ENCODE measurements around the gene SOCS2. TPM values are rescaled to one million over a fixed set of nuclear protein-coding genes. Genes with fewer than 3 reads are reported as not detected.
"Not testable (repeated sequence)": the region's sequence is repeated elsewhere in the genome, so short reads cannot be mapped to it uniquely, and the experiment has no call there.

The SOCS2 gene, protein sequence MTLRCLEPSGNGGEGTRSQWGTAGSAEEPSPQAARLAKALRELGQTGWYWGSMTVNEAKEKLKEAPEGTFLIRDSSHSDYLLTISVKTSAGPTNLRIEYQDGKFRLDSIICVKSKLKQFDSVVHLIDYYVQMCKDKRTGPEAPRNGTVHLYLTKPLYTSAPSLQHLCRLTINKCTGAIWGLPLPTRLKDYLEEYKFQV
- total RNA-seq: 32.5 and 32.9 TPM in 2 replicates

DNA sequence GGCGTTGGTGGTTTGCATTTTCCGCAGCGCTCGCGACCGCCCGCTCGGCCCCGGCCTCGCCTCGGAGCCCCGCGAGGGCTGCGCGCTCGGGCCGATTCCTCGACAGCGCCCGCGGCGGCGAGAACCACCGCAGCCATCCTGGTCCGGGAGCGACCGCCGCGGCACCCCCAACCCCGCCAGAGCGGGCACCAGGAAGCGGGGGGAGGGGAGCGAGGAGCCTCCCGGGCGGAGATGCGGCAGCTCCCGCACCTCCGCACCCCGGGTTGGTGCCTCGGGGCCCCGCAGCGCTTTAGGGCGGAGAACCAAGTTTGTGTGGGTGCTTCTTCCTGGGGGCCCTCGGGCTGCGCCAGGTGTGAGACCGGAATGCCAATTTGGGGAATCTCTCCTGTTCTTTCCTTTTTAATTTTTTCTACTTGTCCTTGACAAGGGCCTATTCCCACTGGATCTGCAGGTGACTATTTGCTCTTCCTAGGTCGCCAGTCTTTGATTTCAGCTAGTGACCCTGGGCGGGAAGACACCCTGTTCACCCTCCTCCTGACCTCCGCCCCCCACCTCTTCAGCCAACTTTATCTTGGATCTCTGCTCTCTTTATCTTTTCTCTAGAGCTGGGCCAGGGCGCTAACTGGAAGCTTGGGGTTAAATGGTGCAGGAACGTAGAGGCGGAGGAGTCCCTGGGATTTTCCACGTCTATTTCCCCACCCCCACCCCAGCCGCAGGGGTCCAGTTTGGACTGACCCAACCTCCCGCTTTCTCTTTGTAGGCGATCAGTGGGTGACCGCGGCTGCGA is at the start of gene SOCS2:
Gene SOCS2 (plus strand): TSS at position 751 of the 787 bp plus-strand sequence. CDS start 223 bp downstream, outside the sequence.
- intact Hi-C loops (cut with micrococcal nuclease): loop anchor here (1.0 to 5.0 kb wide), 4 partner anchors 19 to 690 kb away; partner anchors contain the start of gene MRPL42

DNA sequence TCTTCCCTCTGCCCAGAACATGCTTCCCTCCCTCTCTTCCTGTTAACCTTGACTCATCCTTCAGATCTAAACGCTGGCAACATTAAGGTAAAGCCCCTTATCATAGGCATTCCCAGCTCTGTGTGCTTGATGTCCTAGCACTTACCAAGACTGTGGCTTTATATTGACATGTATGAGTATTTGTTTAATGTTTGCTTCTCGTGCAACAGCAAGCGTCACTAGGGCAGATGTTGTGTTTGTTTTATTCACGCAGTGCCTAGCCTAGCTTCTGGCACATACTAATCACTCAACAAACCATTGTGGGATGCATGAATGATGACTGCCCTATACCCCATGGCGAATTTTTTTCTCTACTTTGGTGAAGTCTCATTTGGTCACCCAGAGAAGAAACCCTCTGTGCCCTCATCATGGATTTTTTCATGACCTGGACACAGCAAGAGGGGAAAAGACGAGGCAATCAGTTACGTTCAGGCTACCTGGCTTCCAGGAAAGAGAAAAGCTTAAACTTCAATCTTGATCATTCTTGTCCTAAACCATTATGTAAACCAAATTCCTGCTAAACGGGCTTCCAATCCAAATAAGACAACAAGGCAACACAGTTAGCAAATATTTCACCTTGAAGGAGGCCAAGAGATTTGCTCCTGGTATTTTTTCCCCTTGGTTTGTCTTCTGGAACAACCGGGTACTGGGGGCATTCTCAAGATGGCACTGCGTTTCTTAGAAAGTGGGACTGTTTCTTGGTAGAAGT is 47.9 kb upstream of the SOCS2 start:
- intact Hi-C loops (cut with micrococcal nuclease): no loop called here

DNA sequence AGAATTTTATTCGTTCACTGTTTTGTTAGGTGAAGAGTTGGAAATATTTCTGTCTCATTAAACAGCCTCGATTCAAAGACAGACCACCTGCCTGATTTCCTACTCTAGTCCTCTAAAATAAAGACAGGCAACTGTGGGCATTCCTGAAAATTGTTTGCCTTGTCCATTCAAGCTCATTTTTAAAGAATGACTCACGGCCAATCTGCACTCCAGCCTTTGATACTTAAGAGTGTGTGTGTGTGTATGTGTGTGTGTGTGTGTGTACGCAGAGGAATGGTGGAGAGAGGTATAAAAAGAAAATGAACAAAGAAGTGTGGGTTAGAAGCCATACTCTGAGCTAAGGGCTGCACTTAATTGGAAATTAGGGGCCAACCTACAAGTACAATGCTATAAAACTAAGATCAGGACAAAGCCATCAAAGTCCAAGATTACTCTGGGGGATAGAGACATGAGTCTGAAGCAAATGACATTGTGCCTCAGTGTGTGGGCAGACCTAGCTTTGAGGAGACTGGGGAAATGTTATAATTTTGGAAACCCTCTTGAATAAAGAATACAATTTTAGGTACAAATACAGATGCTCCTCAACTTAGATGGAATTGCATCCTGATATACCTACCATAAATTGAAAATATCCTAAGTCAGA is 45.6 kb upstream of the SOCS2 start:
- intact Hi-C loops (cut with micrococcal nuclease): no loop called here

DNA sequence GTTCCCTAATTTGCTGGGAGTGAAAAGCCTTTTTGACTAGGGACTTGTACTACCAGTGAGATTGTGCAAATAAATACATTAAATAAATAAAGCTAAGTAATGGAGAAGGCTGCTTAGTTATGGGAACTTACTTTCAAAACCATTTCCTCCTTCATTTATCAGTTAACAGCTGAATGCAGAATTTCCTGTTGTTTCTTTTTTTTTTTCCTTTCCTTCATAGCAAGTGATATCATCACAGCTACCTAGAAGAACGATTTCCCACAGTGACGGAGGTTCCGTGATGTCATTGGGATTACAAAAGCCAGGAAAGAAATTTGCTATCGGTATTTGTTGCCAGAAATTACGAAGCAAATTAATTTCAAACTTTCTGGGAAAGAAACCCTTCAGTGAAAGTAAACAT is 42.1 kb upstream of the SOCS2 start:
- intact Hi-C loops (cut with micrococcal nuclease): no loop called here

DNA sequence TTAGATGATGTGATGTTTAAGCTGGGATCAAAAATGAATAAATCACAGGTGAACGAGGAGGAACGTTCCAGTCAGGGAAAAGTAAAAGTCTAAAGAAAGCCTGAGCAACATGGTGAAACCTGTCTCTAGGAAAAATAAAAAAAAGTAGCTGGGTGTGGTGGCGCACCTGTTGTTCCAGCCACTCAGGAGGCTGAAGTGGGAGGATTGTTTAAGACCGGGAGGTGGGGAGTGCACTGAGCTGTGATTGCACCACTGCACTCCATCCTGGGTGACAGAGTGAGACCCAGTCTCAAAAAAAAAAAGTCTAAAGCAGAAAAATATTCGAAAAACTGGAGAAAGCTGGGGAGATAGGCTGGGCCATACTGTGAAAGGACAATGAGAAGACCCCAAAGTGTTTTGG is 39.2 kb upstream of the SOCS2 start:
- intact Hi-C loops (cut with micrococcal nuclease): no loop called here

DNA sequence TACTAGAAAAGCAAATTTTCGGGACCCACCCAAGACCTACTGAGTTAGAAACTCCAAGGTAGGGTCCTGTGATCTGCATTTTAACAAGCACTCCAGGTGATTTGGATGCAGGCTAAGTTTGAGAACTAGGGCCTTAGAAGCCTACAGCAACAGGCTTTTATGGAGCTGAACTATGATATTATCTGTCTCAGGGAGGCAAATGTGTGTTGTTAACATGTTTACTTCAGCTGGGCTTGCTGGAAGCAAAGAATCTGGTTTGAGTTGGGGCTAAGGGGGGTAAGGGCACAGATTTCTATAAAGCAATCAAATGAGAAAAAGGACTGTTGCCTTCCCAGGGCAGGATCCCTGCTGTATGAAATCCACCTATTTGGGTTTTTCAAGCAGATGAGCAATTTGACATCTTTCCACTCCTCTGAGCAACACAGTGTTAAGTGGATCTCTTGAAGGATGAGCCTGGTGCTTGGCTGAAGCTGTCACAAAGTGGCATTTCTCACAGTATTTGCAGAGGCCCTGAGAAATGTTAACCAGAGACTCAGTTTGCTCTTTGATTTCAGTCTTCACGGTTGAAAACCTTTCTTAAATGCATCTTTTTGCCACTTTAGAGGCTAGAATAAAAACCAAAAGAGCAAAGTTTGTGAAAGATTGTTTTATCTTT is 36.2 kb upstream of the SOCS2 start:
- intact Hi-C loops (cut with micrococcal nuclease): no loop called here

DNA sequence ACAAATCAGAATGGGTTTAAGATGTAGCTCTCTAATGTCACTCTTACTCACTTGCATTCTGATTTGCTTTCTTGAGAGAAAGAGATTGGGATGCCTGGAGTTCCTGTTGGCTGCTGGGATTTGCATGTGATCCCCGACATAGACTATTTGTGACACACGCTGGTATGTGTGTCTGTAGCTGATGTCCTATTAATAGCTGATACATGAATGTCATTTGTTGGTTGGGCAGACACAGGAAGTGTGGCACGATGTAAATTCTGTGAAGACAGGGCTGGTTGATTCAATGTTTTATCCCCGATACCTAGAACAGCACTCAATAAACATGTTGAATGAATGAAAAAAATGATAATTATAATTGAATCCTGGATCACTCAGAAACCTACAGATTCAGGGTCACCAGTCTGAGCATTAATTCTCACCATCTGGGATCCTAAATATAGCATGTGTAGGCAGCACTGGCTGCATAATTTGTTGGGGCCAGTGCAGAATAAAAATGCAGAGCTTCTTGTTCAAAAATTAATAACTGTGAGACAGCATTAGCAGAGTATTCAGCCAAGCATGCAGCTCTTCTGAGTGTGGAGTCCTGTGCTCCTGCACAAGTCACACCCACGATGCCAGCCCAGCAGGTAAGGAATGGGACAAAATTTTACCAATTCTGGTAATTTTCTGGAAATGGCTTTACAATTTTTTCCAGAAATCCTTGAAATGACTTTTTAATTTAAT is 35.5 kb upstream of the SOCS2 start:
- intact Hi-C loops (cut with micrococcal nuclease): no loop called here

DNA sequence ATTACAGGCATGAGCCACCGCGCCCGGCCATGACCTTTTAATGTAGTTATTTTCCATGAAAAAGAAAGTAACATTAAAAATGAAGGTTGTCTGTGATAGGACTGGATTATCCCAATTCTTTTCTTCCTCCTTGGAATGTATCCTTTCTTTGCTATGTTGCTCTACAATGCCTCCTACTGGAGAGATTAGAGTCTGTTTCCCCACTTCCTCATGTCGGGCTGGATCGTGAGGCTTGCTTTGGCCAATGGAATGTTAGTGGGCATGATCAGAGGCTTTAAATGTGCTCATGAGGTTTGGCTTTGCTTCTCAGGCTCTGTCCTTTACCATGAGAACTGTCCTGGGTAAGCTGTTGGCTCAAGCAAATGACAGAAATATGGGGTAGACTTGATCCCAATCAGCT is 34.7 kb upstream of the SOCS2 start:
- intact Hi-C loops (cut with micrococcal nuclease): no loop called here

DNA sequence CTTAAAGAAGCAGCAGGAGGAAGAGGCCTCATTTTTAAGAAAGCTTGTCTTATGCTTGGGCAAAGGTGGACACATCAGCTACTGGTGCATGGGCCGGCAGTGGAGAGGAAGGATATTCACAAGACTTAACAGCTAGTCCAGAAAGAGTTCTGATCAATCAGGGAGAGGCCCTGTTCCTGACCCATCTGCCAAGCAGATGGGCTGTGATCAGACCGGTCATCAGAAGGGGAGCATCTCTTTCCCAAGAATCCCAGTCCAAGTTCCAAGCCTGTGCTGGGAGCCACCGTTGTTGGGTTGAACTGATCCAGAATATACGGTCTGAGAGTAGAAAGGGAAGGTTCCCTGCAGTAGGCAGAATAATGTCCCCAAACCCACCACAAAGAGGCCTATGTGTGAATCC is 32.7 kb upstream of the SOCS2 start:
- intact Hi-C loops (cut with micrococcal nuclease): no loop called here

DNA sequence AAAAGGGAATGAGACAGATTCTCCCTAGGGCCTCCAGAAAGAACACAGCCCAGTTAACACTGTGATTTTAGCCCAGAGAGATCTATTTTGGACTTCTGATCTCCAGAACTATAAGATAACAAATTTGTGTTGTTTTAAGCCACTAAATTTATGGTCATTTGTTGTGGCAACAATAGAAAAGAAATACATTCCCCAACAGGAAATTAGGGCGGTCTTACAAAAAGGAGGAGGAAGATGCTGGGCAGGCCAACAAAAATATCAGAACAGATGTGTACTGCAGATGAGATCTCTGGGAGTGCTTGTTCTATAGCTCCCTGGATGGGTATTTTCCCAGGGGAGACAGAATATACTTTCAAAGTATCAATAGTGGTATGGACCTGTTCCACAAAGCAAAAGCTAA is 32.0 kb upstream of the SOCS2 start:
- intact Hi-C loops (cut with micrococcal nuclease): no loop called here

DNA sequence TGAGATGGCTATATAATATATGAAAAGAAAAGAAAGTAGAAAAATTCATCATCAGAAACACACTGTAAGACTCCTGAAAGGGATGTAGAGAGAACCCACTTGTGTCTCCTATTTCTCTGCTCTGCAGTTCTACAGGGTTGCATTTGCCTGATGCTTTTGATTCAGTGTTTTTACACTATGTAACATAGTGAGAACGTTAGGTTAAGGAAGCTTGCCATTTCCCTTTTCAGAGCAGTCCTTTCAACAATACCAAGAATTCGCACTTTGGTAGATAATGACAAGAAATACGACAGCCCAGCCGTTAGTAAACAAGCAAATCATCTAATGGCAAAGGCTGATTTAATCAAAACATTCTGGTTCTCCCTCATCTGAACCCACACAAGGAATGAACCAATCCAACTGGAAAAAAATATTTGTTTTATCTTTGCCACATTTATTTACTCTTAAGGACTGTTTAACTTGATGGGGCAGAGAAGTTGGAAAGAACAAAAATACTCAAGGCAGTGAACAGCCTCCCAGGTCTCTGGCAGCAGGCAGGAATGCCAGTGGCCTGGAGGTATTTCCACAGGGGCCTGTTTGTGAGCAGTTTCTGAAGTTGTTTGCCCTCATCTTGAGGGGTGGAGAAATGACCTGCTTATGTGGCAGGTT is 30.8 kb upstream of the SOCS2 start:
- intact Hi-C loops (cut with micrococcal nuclease): no loop called here

DNA sequence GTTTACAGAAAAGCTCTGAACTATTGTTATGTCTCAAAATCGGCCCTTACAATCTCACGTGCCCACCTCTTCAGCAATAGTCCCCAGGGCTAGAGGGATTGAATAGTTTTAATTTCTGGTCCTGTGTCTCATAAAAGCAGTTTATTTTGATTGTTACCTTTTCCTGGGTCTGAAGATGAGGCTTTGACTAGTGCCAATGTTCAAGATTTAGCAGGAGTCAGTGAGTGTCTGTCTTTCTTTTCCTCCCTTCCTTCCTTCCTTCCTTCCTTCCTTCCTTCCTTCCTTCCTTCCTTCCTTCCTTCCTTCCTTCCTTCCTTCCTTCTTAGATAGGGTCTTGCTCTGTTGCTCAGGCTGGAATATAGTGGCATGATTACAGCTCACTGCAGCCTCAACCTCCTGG is 24.7 kb upstream of the SOCS2 start:
- intact Hi-C loops (cut with micrococcal nuclease): no loop called here

DNA sequence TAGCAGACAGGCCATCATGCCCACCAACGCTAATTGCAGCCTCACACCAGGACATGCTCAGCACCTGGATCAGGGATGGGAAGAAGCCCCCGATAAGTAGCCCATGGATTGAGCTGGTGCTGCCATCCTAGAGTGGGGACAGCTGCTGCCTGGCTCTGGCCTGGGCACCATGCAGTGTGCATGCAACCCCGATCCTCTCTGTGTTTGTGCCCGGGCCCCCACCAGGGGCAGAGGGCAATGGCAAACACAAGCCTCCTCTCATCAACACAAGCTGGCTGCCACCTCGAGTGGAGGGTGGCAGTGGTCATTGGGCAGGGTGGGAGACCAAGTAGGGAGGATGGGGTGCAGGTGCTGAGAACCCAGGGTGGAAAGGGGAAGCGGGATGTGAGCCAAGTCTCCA is 23.3 kb upstream of the SOCS2 start:
- intact Hi-C loops (cut with micrococcal nuclease): no loop called here

DNA sequence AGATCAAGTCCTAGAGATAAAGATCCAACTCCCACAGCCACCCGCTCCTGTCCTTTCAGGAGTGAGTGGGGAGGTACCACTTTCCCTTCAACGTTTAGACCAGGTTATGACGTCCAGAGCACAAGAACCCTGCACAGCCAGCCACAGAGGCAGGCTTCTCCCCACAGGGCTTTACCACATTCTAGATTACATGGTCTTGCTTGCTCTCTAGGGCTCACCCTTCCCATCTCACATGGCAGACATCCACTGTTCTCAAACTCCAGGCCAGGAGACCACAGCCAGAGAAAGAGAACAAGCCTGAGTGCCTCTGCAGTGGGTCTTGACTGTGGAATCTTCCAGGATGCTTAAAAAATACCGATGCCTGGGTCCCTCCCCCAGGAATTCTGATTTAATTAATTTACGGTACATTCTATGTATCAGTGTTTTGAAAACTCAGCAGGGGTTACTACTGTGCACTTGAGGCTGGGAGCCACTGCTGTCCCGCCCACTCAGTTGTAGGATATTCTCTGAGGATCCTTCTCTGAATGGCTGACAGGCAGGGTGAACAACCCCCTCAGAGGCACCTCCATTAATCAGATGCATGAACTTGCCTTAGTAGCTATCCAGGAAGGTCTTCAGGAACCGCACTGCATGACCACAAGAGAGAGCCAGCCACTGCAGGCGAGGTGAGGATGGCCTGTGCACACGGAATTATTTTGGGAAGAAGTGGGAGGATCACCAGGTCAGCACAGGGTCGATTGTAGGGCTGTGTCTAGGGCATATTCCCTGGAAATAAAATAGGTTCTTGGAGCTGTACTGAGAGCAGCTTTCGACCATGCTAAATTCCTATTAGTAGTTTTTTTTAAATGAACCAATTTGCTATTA is 21.5 kb upstream of the SOCS2 start:
- intact Hi-C loops (cut with micrococcal nuclease): no loop called here

DNA sequence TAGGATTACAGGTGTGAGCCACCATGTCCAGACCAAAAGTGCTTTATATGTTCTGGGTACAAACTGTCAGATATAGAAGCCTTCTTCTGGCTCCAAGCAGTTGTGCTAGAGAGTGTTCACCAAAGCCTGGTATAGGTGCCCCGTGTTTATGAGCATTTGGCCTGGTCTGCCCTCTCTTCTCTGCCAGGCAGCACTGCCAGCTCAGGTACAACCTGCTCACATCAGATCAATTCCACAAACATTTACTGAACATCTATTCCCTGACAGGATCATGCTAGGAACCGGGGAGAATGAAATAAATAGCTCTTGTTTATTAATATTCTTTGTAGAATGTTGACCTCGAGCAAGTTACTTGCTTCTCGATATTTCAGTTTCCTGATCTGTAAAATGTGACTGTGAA is 20.0 kb upstream of the SOCS2 start:
- intact Hi-C loops (cut with micrococcal nuclease): no loop called here

DNA sequence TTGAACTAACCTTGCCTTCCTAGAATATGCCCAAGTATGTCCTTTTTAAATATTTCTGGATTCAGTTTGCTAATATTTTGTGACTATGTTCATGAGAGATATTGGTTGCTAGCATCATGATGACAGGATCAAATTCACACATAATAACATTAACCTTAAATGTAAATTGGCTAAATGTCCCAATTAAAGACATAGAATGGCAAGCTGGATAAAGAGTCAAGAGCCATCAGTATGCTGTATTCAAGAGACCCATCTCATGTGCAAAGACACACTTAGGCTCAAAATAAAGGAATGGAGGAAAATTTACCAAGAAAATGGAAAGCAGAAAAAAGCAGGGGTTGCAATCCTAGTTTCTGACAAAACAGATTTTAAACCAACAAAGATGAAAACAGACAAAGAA is 14.6 kb upstream of the SOCS2 start:
- intact Hi-C loops (cut with micrococcal nuclease): not testable (repeated sequence)

DNA sequence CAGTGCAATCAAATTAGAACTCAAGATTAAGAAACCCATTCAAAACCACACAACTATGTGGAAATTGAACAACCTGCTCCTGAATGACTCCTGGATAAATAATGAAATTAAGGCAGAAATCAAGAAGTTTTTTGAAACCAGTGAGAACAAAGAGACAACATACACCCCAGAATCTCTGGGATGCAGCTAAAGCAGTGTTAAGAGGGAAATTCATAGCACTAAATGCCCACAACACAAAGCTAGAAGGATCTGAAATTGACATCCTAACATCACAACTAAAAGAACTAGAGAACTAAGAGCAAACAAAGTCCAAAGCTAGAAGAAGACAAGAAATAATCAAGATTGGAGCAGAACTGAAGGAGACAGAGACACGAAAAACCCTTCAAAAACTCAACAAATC is 13.8 kb upstream of the SOCS2 start:
- intact Hi-C loops (cut with micrococcal nuclease): not testable (repeated sequence)

DNA sequence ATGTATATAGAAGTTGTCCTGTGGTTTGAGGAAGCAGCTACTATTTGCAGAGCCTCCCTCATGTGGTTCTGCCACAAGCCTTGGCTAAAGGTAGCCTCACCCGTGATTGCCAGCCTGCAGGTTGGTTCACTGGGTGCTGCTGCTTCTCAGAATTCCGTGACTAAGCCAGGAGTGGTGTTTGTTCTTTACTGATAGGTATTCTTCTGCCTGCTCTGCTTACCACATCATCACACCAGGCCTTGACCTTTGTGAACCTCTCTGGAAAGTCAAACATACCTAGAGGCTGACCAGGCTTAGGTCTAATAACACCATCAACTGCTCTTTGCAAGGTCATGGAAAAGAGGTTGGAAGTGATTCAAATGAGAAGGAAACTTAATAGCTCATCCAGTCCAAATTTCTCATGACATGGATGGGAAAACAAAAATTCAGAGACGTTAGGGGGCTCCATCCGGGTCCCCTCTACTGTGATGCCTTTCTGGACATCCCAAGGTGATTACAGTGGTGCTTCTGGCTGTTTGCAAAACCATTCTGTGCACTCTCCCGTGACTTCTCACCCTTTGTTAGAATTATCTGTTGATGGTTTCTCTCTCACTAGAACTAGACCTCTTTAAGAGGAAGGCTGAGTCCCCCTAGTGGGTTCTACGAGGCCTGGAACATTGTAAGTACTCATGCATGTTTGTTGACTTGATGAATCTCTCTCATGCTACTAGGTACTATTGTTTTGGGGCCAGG is 8.5 kb upstream of the SOCS2 start:
- intact Hi-C loops (cut with micrococcal nuclease): no loop called here
